Measurements from ENCODE around the gene CBY1.

DNA sequence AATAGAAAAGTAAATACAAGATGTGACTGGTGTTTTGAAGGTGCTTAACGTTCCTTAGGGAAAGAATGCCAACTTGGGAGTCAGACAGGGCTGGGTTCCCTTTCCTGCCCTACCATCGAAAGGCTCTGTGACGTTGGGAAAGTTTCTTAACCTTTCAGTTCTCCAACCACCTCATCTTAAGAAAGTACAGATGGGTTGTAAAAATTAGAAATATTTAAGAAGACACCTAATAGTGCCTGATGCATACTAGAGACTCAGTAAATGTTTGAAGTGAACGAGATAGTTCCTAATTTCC is 50.4 kb downstream of the CBY1 start:
- TF ChIP-seq POLR2AphosphoS5 (IDR thresholded peaks at IDR 0.05) (no peak), POLR2A (IDR thresholded peaks at IDR 0.05) (no peak), EP300 (IDR thresholded peaks at IDR 0.05) (no peak)
- TF ChIP-seq, protein P1, sequence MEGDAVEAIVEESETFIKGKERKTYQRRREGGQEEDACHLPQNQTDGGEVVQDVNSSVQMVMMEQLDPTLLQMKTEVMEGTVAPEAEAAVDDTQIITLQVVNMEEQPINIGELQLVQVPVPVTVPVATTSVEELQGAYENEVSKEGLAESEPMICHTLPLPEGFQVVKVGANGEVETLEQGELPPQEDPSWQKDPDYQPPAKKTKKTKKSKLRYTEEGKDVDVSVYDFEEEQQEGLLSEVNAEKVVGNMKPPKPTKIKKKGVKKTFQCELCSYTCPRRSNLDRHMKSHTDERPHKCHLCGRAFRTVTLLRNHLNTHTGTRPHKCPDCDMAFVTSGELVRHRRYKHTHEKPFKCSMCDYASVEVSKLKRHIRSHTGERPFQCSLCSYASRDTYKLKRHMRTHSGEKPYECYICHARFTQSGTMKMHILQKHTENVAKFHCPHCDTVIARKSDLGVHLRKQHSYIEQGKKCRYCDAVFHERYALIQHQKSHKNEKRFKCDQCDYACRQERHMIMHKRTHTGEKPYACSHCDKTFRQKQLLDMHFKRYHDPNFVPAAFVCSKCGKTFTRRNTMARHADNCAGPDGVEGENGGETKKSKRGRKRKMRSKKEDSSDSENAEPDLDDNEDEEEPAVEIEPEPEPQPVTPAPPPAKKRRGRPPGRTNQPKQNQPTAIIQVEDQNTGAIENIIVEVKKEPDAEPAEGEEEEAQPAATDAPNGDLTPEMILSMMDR (IDR thresholded peaks at IDR 0.05) = no peak
